GM12878 (cell line): ENCODE results near the gene DIP2C. TPM values are rescaled to one million over a fixed set of nuclear protein-coding genes. Genes with fewer than 3 reads are reported as not detected.

Experiments
- ATAC-seq: fragments of 200-7000 bp; cut with Tn5 transposase; 3 replicates; pipeline ENCODE4 v1.9.1; 2020; ENCODE audit warnings: mild to moderate bottlenecking, moderate library complexity
- BruUV-seq: library from RNA; stranded (reverse); fragments of 400-500 nt; replicated peaks from 2 replicates; lab custom pipeline; 2021; lab: Mats Ljungman, UMichigan
- CTCF ChIA-PET: fragments of 300-600 bp; sonication (Branson Sonifier 250); formaldehyde crosslinking; extraction: SDS; loops from one replicate; lab custom pipeline; 2021; ENCODE audit warnings: inconsistent platforms; lab: Yijun Ruan, JAX
- POLR2A ChIA-PET: fragments of 350-600 bp; formaldehyde crosslinking; extraction: SDS; loops from one replicate; lab custom pipeline; 2021; ENCODE audit warnings: inconsistent platforms; lab: Charles Lee
- RAD21 ChIA-PET: fragments of 300-600 bp; sonication (Branson Sonifier 250); formaldehyde crosslinking; loops from one replicate; lab custom pipeline; 2023; ENCODE audit warnings: antibody characterized with exemption; ENCODE audit not compliant: unreplicated experiment; lab: Charles Lee
- SMC1A ChIA-PET: fragments of 300-600 bp; sonication (Branson Sonifier 250); formaldehyde crosslinking; loops from one replicate; lab custom pipeline; 2023; ENCODE audit not compliant: unreplicated experiment, uncharacterized antibody; lab: Charles Lee
- DNase-seq: peaks from one replicate; pipeline ENCODE4 v3.0.0-alpha.2; 2011; ENCODE audit warnings: low read depth, low spot score
- FAIRE-seq: peaks from 3 replicates; lab custom pipeline; 2011; peaks lifted over from hg19 to GRCh38; lab: Jason Lieb, UNC
- H2AFZ ChIP-seq: 2 replicates; pipeline ENCODE4 v1.6.0; 2011; ENCODE audit warnings: low read depth, low read length, control low read depth; ENCODE audit not compliant: control insufficient read depth
- H3K27ac ChIP-seq: 2 replicates; pipeline ENCODE4 v1.5.1; 2011; ENCODE audit warnings: control low read depth; ENCODE audit not compliant: control insufficient read depth, insufficient read depth
- H3K27me3 ChIP-seq, 2 experiments: replicated peaks in 1 of 2; 2 replicates each; pipeline versions ENCODE4 v1.6.0 to v1.6.1; 2011; ENCODE audit warnings: low read length in 1 of 2; ENCODE audit not compliant: control insufficient read depth in 2 of 2, insufficient read depth in 2 of 2
- H3K36me3 ChIP-seq, 2 experiments: 2 replicates each; pipeline ENCODE4 v1.5.1; 2011; ENCODE audit warnings: low read length in 1 of 2; ENCODE audit not compliant: control insufficient read depth in 2 of 2, insufficient read depth in 2 of 2
- H3K4me1 ChIP-seq: 2 replicates; pipeline ENCODE4 v1.6.1; 2011; ENCODE audit warnings: mild to moderate bottlenecking, low read length, moderate library complexity, mixed read lengths; ENCODE audit not compliant: control insufficient read depth, insufficient read depth
- H3K4me2 ChIP-seq: 2 replicates; pipeline ENCODE4 v1.6.0; 2011; ENCODE audit warnings: control low read depth; ENCODE audit not compliant: control insufficient read depth, insufficient read depth
- H3K4me3 ChIP-seq: fragments of 200-600 bp; sonication (generic); 2 replicates; pipeline ENCODE4 v1.5.1; 2016
- H3K79me2 ChIP-seq: 2 replicates; pipeline ENCODE4 v1.6.0; 2011; ENCODE audit warnings: low read length; ENCODE audit not compliant: control insufficient read depth, insufficient read depth
- H3K9ac ChIP-seq: 2 replicates; pipeline ENCODE4 v1.8.0; 2011; ENCODE audit warnings: low read length, control low read depth, mixed read lengths; ENCODE audit not compliant: control insufficient read depth, insufficient read depth
- H3K9me3 ChIP-seq: replicated peaks from 3 replicates; pipeline ENCODE4 v1.5.1; 2011; ENCODE audit warnings: mild to moderate bottlenecking, low read length; ENCODE audit not compliant: control insufficient read depth, insufficient read depth
- H4K20me1 ChIP-seq: 2 replicates; pipeline ENCODE4 v1.6.0; 2011; ENCODE audit not compliant: control insufficient read depth, insufficient read depth
- BMI1 ChIP-seq: fragments of 450-650 bp; IDR thresholded peaks from 2 replicates; pipeline ENCODE4 v1.6.1; 2016; ENCODE audit warnings: mild to moderate bottlenecking, moderate library complexity, borderline replicate concordance
- CEBPB ChIP-seq, 2 experiments: fragments of 150-350 bp in 1 of 2; IDR thresholded peaks; 2 replicates each; pipeline ENCODE4 v1.6.1; 2012 to 2014; ENCODE audit warnings: low read depth in 2 of 2, low read length in 2 of 2, borderline replicate concordance in 1 of 2, inconsistent platforms in 1 of 2
- E2F8 ChIP-seq: fragments of 450-650 bp; IDR thresholded peaks from 2 replicates; pipeline ENCODE4 v1.6.1; 2018; ENCODE audit warnings: mild to moderate bottlenecking, low read depth, moderate library complexity; ENCODE audit not compliant: partially characterized antibody
- ESRRA ChIP-seq: IDR thresholded peaks from 2 replicates; pipeline ENCODE4 v1.6.1; 2012; ENCODE audit warnings: mild to moderate bottlenecking, low read length, improper control_type of control experiment
- GATAD2B ChIP-seq: fragments of 450-650 bp; conservative IDR thresholded peaks from 2 replicates; pipeline ENCODE4 v1.6.1; 2017; ENCODE audit warnings: low read depth, mild to moderate bottlenecking, moderate library complexity
- IRF5 ChIP-seq: fragments of 450-650 bp; IDR thresholded peaks from 2 replicates; pipeline ENCODE4 v1.6.1; 2017; ENCODE audit warnings: borderline replicate concordance
- KLF5 ChIP-seq: fragments of 450-650 bp; IDR thresholded peaks from 2 replicates; pipeline ENCODE4 v1.6.1; 2014; ENCODE audit warnings: mild to moderate bottlenecking; ENCODE audit not compliant: partially characterized antibody
- PBX3 ChIP-seq: IDR thresholded peaks from 2 replicates; pipeline ENCODE4 v1.6.1; 2011; ENCODE audit warnings: mild to moderate bottlenecking, low read depth, low read length, moderate library complexity; ENCODE audit not compliant: insufficient replicate concordance
- RB1 ChIP-seq: fragments of 450-650 bp; formaldehyde crosslinking; IDR thresholded peaks from 2 replicates; pipeline ENCODE4 v1.6.1; 2017; ENCODE audit warnings: mild to moderate bottlenecking, borderline replicate concordance
- RFX5 ChIP-seq: IDR thresholded peaks from 2 replicates; pipeline ENCODE4 v1.6.1; 2011; ENCODE audit warnings: low read depth, low read length, improper control_type of control experiment
- SP1 ChIP-seq: IDR thresholded peaks from one replicate; pipeline ENCODE4 v1.6.1; 2011; ENCODE audit warnings: low read depth, low read length
- SREBF2 ChIP-seq: IDR thresholded peaks from 2 replicates; pipeline ENCODE4 v1.6.1; 2012; ENCODE audit warnings: mild to moderate bottlenecking, low read length
- STAT3 ChIP-seq: IDR thresholded peaks from 2 replicates; pipeline ENCODE4 v1.6.1; 2011; ENCODE audit warnings: low read depth, low read length, improper control_type of control experiment
- ZNF207 ChIP-seq: fragments of 450-650 bp; IDR thresholded peaks from 2 replicates; pipeline ENCODE4 v1.6.1; 2014; ENCODE audit warnings: antibody characterized with exemption, mild to moderate bottlenecking, borderline replicate concordance
- ZNF217 ChIP-seq: fragments of 450-650 bp; IDR thresholded peaks from 2 replicates; pipeline ENCODE4 v1.6.1; 2017; ENCODE audit warnings: antibody characterized with exemption, mild to moderate bottlenecking
- WGBS: methylation state at CpG from one replicate; pipeline ENCODE4 v1.1.6; 2016; ENCODE audit warnings: low lambda C conversion rate; ENCODE audit not compliant: insufficient replicate concordance, insufficient coverage; ENCODE audit errors: missing lambda C conversion rate; 5-methylcytosine and 5-hydroxymethylcytosine counted together
- in situ Hi-C: fragments of 300-500 bp; cut with MboI; formaldehyde crosslinking; loops from 9 replicates; pipeline ENCODE4 v1.14.3; 2018; ENCODE audit warnings: mixed read lengths
- intact Hi-C: fragments of 100-400 bp; cut with micrococcal nuclease; formaldehyde crosslinking; loops from one replicate; pipeline ENCODE4 v1.14.2; 2022; ENCODE audit not compliant: unreplicated experiment
- polyA plus RNA-seq, 11 experiments: library from polyadenylated mRNA; depleted of rRNA in 4 of 11; unstranded in 6 of 11; stranded (reverse) in 5 of 11; fragments of >200 nt; fragmentation: Nextera tagmentation in 4 of 11; fragmentation: Illumina TruSeq in 1 of 11; extraction: Ambion mirVana in 4 of 11; extraction: Trizol in 1 of 11; gene quantifications; 1 replicate in 1 of 11; 2 replicates in 10 of 11; pipeline versions ENCODE4 v1.2.1 to v1.2.3, GENCODE V29; 2011 to 2016; ENCODE audit warnings: inconsistent platforms in 2 of 11, missing spikeins in 2 of 11, low read depth in 1 of 11
- total RNA-seq, 4 experiments: library from RNA; depleted of rRNA in 3 of 4; stranded (reverse); fragments of >200 nt in 3 of 4; fragmentation: Illumina TruSeq in 1 of 4; extraction: Trizol in 1 of 4; gene quantifications; 2 replicates each; pipeline versions ENCODE4 v1.2.1 to v1.2.3, GENCODE V29; 2013 to 2021

The DIP2C gene
- total and polyA plus RNA-seq, 10 of the 15 experiments (the other 5 are each of a cell fraction or from before 2014, with no cell fraction given), result 0.01 to 0.10 (median 0.06) TPM

GRCh38 chr10:691216-691615 lies 1.7 kb upstream of the DIP2C start:
- WGBS, result 81% methylated on average over 18 of the region's 18 CpGs
- in situ Hi-C loops, result no loop called here
- no peak for TF ChIP-seq RFX5
- no peak for TF ChIP-seq E2F8
- no peak for TF ChIP-seq BMI1
- TF ChIP-seq IRF5, result no peak
- TF ChIP-seq GATAD2B, result no peak
- TF ChIP-seq ZNF207, result no peak
- no peak for TF ChIP-seq CEBPB (IDR thresholded peaks at IDR 0.05; ENCODE audit: borderline replicate concordance in 1 of 2, low read depth in 2 of 2, low read length in 2 of 2)
- no peak for TF ChIP-seq RB1
- no peak for TF ChIP-seq SREBF2
- no peak for TF ChIP-seq SP1
- TF ChIP-seq PBX3, result no peak
- no peak for TF ChIP-seq STAT3
- no peak for TF ChIP-seq KLF5
- TF ChIP-seq ESRRA, result no peak
- TF ChIP-seq ZNF217, result no peak
- TF ChIP-seq, all 136 proteins: peak for 0

More at GRCh38 chr10:691216-691615, 1.7 kb upstream of the DIP2C start:
- H2AFZ ChIP-seq, result no peak overlapping the region
- no peak overlapping the region for H3K9ac ChIP-seq
- intact Hi-C loops, result no loop called here
- H4K20me1 ChIP-seq, result no peaks in the 10 kb centered on the region
- ChIA-PET SMC1A (no interaction called here), POLR2A (no interaction called here), CTCF (no interaction called here), RAD21 (no interaction called here)
- no peaks in the 10 kb centered on the region for H3K4me1 ChIP-seq
- H3K27me3 ChIP-seq, result peaks cover 0 to 2% of the 10 kb centered on the region in 2 experiments; a peak in 1 of 4 replicates
- FAIRE-seq (no peak), ATAC-seq (no peak), DNase-seq (no peak)
- BruUV-seq, result no TSS peak
- H3K27ac ChIP-seq, result no peak overlapping the region
- H3K9me3 ChIP-seq, result no peaks in the 10 kb centered on the region
- no peak overlapping the region for H3K4me2 ChIP-seq
- H3K79me2 ChIP-seq, result no peaks in the 10 kb centered on the region
- H3K4me3 ChIP-seq, result no peak overlapping the region
- no peaks in the 10 kb centered on the region for H3K36me3 ChIP-seq
